OCI-M1 (cell line): ENCODE results near the gene EPHB2.
"Not testable (repeated sequence)": the region's sequence is repeated elsewhere in the genome, so short reads cannot be mapped to it uniquely, and the experiment has no call there.

Experiments used
- DNase-seq: peaks from one replicate; lab custom pipeline; 2025; lab: John Stamatoyannopoulos, UW

The EPHB2 gene

DNA sequence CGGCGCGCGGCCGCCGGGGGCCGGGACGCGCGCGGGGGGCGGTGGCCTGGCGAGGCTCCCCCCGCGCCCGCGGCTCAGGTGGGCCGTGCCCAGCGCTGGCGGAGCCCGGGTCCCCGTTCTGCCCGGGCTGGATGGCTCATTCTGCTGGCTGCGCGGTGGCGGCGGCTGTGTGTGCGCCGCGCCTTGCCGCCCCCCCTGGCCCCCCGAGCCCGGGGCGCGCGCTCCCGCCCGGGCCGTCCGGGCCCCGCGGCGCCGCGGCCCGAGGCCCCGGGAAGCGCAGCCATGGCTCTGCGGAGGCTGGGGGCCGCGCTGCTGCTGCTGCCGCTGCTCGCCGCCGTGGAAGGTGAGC is at the start of gene EPHB2:
EPHB2 (plus strand) TSS at position 139 of the 349 bp plus-strand sequence; CDS start at position 283, 144 bp downstream.
- peak; percentile 56 for DNase-seq

GRCh38 chr1:22661880-22662279 is 48.8 kb upstream of the EPHB2 start:
- no peak for DNase-seq

- peak; percentile 12 for DNase-seq
Observed at GRCh38 chr1:22662318-22662717, 48.3 kb upstream of the EPHB2 start.

GRCh38 chr1:22662986-22663408 is 47.6 kb upstream of the EPHB2 start:
- no peak for DNase-seq

DNA sequence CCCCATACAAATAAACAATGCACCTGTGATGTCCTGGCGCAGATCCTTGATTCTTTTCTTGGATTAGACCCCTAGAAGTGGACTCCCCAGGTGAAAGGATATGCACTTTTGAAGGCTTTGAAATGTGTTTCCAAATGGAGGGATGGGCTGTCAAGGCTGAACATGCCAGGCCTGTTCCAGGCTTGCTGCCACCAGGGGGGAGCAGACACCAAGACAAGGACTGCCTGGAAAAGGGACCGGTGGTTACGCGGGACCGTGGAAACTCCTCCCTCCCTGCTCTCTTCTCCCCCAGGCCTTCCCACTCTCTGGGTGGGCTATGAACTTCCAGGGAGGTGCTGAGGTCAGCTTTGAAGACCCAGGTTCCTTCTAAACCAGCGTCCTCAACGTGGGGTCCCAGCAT is 44.9 kb upstream of the EPHB2 start:
- no peak for DNase-seq

GRCh38 chr1:22666412-22666811 is 44.2 kb upstream of the EPHB2 start:
- no peak for DNase-seq

DNA sequence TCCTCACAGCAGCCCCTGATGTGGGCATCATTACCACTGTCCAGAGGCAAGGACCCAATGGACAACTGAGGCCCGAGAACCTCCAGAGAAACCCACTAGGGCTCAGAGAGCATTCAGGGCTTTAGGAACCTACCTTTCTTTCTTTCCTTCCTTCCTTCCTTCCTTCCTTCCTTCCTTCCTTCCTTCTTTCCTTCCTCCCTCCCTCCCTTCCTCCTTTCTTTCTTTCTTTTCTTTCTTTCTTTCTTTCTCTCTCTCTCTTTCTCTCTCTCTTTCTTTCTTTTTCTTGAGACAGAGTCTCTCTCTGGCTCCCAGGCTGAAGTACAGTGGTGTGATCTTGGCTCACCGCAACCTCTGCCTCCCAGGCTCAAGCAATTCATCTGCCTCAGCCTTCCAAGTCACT is 41.8 kb upstream of the EPHB2 start:
- not testable (repeated sequence) for DNase-seq

DNA sequence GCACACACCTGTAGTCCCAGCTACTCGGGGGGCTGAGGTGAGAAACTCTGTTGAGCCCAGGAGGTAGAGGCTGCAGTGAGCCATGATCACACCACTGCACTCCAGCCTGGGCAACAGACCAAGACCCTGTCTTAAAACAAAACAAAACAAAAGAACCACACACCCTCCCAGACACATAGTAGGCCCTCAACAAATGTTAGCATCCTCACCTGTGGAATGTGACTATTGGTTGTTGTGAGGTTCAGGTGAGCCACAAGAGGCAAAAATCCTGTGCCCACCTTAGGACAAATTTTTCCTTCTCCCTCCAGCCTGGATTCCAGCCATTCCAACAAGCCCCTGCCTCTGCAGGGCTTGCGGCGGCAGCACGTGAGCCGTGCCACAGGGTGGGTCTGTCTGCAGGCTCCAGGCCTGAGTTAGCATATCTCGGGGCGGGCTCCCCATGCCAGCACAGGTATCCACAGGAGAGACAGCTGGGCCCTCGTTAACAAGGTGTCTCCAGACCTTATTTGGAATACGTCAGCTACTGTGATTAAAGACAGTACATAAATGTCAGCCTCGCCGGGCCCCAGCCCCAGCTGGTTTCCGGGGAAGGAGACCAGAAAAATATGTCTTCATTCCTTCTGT is 40.2 kb upstream of the EPHB2 start:
- DNase-seq, result no peak

GRCh38 chr1:22671999-22672398 is 38.6 kb upstream of the EPHB2 start:
- no peak for DNase-seq

GRCh38 chr1:22673486-22674409 is 36.9 kb upstream of the EPHB2 start:
- DNase-seq, result peak; percentile 61

GRCh38 chr1:22674410-22674749 is 36.3 kb upstream of the EPHB2 start:
- no peak for DNase-seq

GRCh38 chr1:22676151-22676550 is 34.5 kb upstream of the EPHB2 start:
- not testable (repeated sequence) for DNase-seq

GRCh38 chr1:22676916-22677583 is 33.6 kb upstream of the EPHB2 start:
- DNase-seq, result no peak

- no peak for DNase-seq
Observed at GRCh38 chr1:22677931-22678896, 32.4 kb upstream of the EPHB2 start.

- no peak for DNase-seq
Observed at GRCh38 chr1:22680726-22681125, 29.9 kb upstream of the EPHB2 start.

DNA sequence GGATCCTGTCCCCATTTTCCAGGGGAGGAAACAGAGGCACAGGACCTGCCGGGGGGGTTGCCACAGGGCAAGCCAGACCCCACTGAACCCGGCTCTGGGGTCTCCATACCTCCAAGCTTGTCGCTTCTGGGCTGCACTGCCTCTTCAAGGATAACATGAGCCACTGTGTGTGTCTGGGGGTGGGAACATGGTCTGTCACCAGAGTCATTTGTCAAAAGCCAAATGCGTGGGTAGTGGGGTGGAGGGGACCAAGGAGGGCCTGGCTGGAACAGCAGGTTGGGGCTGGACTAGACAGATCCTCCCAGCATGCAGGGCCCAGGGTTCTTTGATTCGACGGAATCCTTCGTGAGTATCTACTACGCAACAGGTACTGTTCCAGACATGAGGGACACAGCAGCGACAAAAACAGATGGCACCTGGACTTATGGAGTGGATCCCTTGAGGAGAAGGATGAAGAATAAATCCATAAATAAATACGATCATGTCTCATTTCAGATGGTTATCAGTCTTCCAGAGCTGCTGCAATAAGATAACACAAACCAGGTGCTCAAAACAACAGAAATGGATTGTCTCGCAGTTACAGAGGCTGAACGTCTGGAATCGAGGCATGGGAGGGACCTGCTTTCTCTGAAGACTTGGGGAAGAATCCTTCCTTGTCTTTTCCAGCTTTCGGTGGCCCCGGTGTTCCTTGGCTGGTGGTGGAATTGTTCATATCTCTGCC is 28.9 kb upstream of the EPHB2 start:
- DNase-seq, result no peak

DNA sequence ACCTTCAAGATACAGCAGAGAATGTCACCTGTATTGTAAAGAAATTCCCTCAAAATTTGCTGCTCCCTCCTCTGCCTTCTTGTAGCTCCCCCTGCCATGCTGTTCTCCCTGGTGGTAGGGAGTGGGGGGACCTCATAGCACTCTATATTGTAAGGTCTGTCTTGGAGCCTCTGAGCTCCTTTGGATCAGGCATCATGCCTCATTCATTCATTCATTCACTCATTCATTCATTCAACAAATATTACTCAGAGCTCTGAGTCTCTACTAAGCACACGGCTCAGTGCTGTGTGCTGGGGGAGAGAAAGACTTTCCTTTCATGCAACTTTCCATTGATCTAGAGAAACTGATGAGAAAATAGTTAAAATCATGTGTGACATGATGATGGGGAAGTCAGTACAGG is 27.1 kb upstream of the EPHB2 start:
- DNase-seq, result no peak

DNA sequence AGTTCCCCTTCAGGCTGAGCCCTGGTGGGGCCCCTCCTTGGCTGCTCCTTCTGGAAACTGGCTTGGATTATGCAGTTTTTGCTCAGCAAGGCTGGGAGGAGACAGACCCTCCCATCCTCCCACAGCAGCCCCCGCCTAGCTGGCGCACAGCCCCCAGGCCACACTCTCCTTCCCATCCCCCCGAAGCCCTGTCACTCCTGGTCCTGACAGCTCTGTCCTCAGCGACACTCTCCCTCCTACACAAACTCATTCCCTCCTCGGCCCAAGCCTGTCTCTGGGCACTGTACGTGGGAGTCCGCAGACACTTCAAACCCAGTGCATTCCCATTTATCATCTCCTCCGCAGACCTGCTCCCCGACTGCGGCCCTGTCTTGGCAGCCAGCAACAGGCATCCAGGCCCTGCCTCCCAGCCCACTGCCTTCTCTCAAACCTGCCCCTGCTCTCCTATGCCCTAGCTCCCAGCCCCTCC is 25.0 kb upstream of the EPHB2 start:
- DNase-seq, result no peak

GRCh38 chr1:22687191-22687590 is 23.4 kb upstream of the EPHB2 start:
- no peak for DNase-seq

DNA sequence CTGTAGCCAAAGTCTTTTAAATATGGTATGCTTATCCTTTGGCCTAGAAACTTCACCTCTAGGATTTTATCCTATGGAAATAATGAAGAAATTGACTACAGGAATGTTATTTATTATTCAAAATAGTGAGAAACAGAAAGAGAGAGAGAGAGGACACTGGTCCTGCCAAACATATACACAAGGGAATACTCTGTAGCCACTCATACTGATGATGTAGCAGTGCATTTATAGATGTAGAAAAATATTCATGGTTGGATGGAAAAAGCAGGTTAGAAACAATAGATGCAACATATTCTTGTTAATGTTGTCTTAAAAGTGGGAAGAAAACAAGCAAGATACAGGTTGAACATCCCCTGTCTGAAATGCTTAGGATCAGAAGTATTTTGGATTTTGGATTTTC is 22.2 kb upstream of the EPHB2 start:
- DNase-seq, result no peak

DNA sequence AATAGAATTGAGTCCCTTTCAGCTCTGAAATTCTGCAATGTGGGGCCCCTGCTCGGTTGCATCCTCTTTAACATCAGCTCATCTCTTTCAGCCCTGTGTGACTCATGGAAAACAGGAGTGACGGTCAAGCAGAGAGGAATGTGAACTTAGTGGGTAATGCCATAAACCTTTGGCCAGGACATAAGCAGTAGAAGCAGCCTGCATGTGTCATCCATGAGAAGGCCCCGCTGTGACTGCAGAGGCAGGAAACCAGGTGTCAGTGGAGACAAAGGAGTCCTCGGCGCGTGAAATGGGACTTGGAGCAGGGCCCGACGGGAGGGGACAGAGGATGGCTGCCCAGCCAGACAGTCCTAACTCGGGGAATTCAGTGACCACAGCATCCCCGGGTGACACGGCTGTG is 21.1 kb upstream of the EPHB2 start:
- no peak for DNase-seq
